Activated CD4-positive, alpha-beta T cell treated with anti-CD3 and anti-CD28 coated beads, Interleukin-2, Interleukin-4, amounts not matched to agents 100 ng/mL and 50 ng/mL, durations not matched to agents 16 hours and 8 hours (primary cell): ENCODE measurements around the gene PCDHGA4.
A peak's percentile ranks its signal among the peaks of the same experiment; 100 is the strongest.
"Not testable (repeated sequence)": the region's sequence is repeated elsewhere in the genome, so short reads cannot be mapped to it uniquely, and the experiment has no call there.

Experiments used
- DNase-seq: peaks from one replicate; pipeline ENCODE4 v3.0.0-alpha.2; 2020; ENCODE audit warnings: low spot score

The PCDHGA4 gene

DNA sequence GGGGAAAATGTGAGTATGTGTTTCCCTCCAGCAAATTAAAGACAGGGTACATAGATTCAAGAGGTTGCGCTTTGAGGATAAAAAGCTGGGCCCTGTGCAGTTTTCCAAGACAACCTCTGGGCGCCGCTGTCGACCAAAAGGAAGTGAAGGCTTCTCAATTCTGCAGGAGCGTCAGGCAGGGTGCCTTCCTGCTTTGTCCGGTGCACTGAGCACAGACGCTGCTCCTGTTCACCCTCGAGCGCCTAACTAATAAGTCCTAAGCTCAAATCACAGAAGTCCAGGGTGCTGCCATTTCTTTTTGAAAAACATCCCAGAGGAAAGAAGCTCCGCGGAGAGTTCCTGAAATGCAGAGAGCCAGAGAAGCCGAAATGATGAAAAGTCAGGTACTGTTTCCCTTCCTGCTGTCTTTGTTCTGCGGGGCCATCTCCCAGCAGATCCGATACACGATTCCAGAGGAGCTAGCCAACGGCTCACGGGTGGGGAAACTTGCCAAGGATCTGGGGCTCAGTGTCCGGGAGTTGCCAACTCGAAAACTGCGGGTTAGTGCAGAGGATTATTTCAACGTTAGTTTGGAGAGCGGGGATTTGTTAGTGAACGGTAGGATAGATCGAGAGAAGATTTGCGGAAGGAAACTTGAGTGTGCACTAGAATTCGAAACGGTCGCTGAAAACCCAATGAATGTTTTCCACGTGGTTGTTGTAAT is 4.8 kb upstream of the PCDHGA4 start, which contains the start of gene PCDHGB1:
Gene PCDHGB1 (plus strand): TSS at position 183 of the 703 bp plus-strand sequence. CDS start 162 bp downstream, at position 345.
- peak; percentile 25 for DNase-seq

- DNase-seq: no peak
Measured at GRCh38 chr5:141351591-141351990, 3.2 kb upstream of the PCDHGA4 start.

- DNase-seq: no peak
Measured at GRCh38 chr5:141355641-141356040, 820 bp downstream of the PCDHGA4 start.

- no peak for DNase-seq
Measured at GRCh38 chr5:141356133-141356532, 1.3 kb downstream of the PCDHGA4 start.

DNA sequence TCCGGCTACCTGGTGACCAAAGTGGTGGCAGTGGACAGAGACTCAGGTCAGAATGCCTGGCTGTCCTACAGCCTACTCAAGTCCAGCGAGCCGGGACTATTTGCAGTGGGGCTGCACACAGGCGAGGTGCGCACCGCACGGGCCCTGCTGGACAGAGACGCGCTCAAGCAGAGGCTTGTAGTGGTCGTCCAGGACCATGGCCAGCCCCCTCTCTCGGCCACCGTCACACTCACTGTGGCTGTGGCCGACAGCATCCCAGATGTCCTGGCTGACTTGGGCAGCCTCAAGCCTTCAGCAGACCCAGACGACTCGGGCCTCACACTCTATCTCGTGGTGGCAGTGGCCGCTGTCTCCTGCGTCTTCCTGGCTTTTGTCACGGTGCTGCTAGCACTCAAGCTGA is 2.1 kb downstream of the PCDHGA4 start:
- DNase-seq: no peak

GRCh38 chr5:141359790-141360426 is 5.1 kb downstream of the PCDHGA4 start, which contains the start of gene PCDHGB2:
Gene PCDHGB2, plus strand, starts transcription at chr5:141359994. Its CDS starts 142 bp downstream, at chr5:141360136.
- DNase-seq: no peak

DNA sequence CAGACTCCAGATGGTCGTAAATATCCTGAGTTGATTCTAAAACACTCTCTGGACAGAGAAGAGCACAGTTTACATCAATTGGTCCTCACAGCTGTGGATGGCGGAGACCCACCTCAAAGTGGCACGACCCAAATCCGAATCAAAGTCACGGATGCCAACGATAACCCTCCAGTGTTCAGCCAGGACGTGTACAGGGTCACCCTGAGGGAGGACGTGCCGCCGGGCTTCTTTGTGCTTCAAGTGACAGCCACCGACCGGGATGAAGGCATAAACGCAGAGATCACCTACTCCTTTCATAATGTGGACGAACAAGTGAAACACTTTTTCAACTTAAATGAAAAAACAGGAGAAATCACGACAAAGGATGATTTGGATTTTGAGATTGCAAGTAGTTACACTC is 5.9 kb downstream of the PCDHGA4 start:
- no peak for DNase-seq

DNA sequence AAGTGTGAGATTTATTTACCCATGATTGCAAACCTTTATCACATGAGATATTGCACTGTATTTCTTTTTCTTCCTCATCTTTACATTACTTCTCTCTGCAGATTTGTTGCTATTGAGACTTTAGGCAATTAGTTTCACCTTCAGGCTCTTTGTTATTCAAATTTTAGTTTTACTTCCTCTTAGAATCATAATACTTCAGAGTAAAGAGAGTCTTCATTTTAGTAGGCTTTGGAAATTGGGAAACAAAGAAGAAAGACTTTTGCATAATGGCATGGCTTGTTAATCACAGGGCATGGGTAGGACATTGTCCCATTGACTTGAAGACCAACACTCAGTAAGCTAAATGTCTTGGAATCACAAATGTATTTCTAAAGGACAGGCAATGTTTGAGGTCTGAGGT is 7.9 kb downstream of the PCDHGA4 start:
- DNase-seq: no peak

DNA sequence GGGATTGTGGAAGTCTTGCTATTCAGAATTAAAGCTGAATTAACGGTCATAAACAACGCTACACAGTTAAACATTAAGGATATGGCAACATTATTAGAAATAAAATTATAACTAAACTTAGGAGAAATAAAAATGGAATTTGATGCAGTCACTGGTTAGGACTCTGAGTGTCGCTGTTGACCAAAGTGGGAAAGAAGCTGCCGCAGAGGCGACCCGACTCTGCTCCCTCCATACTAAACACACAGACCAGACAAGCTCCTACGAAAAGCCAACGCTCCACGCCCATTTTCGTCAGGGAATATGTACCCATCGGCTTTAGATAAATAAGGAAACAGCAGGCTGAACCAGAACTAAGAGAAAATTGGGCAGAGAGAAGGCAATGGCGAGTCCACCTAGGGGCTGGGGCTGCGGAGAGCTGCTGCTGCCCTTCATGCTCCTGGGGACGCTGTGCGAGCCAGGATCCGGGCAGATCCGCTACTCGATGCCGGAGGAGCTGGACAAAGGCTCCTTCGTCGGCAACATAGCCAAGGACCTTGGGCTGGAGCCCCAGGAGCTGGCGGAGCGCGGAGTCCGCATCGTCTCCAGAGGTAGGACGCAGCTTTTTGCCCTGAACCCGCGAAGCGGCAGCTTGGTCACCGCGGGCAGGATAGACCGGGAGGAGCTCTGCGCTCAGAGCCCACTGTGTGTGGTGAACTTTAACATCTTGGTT is 9.3 kb downstream of the PCDHGA4 start, which contains the start of gene PCDHGA5:
Gene PCDHGA5 (plus strand): TSS at position 211 of the 709 bp plus-strand sequence. CDS start 169 bp downstream, at position 380.
- DNase-seq: no peak

GRCh38 chr5:141366016-141366896 is 11.4 kb downstream of the PCDHGA4 start:
- no peak for DNase-seq

- DNase-seq: peak; percentile 19
Measured at GRCh38 chr5:141369994-141370848, 15.4 kb downstream of the PCDHGA4 start, which contains the start of gene PCDHGB3. Gene PCDHGB3, plus strand, starts transcription at chr5:141370242. Its CDS starts 153 bp downstream, at chr5:141370395.

DNA sequence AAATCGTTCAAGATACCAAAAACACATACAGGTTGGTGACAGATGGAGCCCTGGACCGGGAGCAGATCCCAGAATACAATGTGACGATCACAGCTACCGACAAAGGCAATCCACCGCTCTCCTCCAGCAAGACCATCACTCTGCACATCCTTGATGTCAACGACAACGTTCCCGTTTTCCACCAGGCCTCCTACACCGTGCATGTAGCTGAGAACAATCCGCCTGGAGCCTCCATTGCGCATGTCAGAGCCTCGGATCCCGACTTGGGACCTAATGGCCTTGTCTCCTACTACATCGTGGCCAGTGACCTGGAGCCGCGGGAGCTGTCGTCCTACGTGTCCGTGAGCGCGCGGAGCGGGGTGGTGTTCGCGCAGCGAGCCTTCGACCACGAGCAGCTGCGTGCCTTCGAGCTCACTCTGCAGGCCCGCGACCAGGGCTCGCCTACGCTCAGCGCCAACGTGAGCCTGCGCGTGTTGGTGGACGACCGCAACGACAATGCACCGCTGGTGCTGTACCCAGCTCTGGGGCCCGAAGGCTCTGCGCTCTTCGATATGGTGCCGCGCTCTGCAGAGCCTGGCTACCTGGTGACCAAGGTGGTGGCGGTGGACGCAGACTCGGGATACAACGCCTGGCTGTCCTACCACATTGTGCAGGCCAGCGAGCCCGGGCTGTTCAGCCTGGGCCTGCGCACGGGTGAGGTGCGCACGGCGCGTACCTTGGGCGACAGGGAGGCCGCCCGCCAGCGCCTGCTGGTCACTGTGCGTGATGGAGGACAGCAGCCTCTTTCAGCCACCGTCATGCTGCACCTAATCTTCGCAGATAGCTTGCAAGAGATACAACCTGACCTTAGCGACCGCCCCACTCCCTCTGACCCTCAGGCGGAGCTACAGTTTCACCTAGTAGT is 17.0 kb downstream of the PCDHGA4 start:
- no peak for DNase-seq

- DNase-seq: no peak
Measured at GRCh38 chr5:141373673-141374317, 19.0 kb downstream of the PCDHGA4 start, which contains the start of gene PCDHGA6. Gene PCDHGA6, plus strand, starts transcription at chr5:141373891. Its CDS starts 193 bp downstream, at chr5:141374084.

- no peak for DNase-seq
Measured at GRCh38 chr5:141374627-141375026, 19.8 kb downstream of the PCDHGA4 start.

GRCh38 chr5:141375444-141376155 is 20.8 kb downstream of the PCDHGA4 start:
- DNase-seq: not testable (repeated sequence)

DNA sequence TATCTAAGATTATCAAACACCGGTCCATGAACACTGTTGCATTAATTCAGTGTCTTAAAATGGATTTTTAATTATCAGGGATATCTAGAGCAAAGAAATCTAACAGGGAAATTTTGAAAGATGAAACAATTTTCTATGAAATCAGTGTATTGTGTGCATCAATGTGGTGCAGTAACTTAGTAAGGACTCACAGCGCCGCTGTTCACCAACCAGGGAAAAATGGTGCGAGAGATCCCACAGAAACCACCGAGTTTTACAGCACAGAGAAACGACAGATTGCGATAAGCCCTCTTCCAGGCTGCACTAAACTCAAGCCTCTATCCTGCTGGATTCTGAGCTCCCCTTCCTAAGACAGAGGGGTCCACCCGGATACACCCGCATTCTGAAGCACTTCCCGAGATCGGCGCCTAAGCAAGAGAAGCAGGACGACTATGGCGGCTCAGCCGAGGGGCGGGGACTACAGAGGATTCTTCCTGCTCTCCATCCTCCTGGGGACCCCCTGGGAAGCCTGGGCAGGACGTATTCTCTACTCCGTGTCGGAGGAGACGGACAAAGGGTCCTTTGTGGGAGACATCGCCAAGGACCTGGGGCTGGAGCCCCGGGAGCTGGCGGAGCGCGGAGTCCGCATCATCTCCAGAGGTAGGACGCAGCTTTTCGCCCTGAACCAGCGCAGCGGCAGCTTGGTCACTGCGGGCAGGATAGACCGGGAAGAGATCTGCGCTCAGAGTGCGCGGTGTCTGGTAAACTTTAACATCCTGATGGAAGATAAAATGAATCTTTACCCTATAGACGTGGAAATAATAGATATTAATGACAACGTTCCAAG is 27.9 kb downstream of the PCDHGA4 start, which contains the start of gene PCDHGA7:
Gene PCDHGA7 (plus strand): TSS at position 274 of the 826 bp plus-strand sequence. CDS start 158 bp downstream, at position 432.
- no peak for DNase-seq

DNA sequence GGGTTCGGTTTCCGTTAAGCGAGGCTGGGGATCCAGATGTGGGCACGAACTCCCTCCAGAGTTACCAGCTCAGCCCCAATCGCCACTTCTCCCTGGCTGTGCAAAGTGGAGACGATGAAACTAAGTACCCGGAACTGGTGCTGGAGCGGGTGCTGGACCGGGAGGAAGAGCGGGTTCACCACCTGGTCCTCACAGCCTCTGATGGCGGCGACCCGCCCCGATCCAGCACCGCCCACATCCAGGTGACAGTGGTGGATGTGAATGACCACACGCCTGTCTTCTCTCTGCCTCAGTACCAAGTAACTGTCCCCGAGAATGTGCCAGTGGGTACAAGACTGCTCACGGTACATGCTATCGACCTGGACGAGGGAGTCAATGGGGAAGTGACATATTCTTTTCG is 28.5 kb downstream of the PCDHGA4 start:
- no peak for DNase-seq
